Neural crest cell (in vitro differentiated cells): ENCODE results near the gene PRDM8. TPM values are rescaled to one million over a fixed set of nuclear protein-coding genes. Genes with fewer than 3 reads are reported as not detected.

Experiments
- DNase-seq: peaks from one replicate; pipeline ENCODE4 v3.0.0; 2021; ENCODE audit warnings: low read depth, mixed read lengths, low spot score
- H3K27ac Mint-ChIP-seq: one replicate; pipeline ENCODE4 v1.8.0; 2021; ENCODE audit warnings: mild to moderate bottlenecking, mixed read lengths; ENCODE audit not compliant: unreplicated experiment
- H3K27me3 Mint-ChIP-seq: 2 replicates; pipeline ENCODE4 v1.8.0; 2021; ENCODE audit warnings: low read depth, mild to moderate bottlenecking, mixed read lengths
- H3K36me3 Mint-ChIP-seq: 2 replicates; pipeline ENCODE4 v1.8.0; 2021; ENCODE audit warnings: low read depth, mild to moderate bottlenecking, mixed read lengths
- H3K4me1 Mint-ChIP-seq: 2 replicates; pipeline ENCODE4 v1.8.0; 2021; ENCODE audit warnings: mixed read lengths
- H3K4me3 Mint-ChIP-seq: one replicate; pipeline ENCODE4 v1.8.0; 2021; ENCODE audit warnings: mild to moderate bottlenecking, mixed read lengths
- H3K9me3 Mint-ChIP-seq: 2 replicates; pipeline ENCODE4 v1.8.0; 2021; ENCODE audit warnings: mixed read lengths
- CTCF ChIP-seq: fragments of 200-600 bp; sonication (generic); conservative IDR thresholded peaks from 2 replicates; pipeline ENCODE4 v1.5.0; 2021; ENCODE audit warnings: antibody characterized with exemption, mild to moderate bottlenecking
- total RNA-seq: library from RNA; stranded (reverse); gene quantifications from 2 replicates; pipeline ENCODE4 v1.2.1, GENCODE V29; 2021

Gene PRDM8
- total RNA-seq, 1 donor from 2014 or later: 2.6 TPM

GRCh38 chr4:80208610-80209339 is 11.5 kb downstream of the PRDM8 start:
- peaks cover 12% of the 10 kb centered on the region for H3K4me1 Mint-ChIP-seq
- peaks cover 94% of the 10 kb centered on the region for H3K27me3 Mint-ChIP-seq
- no peak for TF ChIP-seq CTCF
- no peak overlapping the region for H3K27ac Mint-ChIP-seq
- H3K9me3 Mint-ChIP-seq: peaks cover 4% of the 10 kb centered on the region
- H3K4me3 Mint-ChIP-seq: no peak overlapping the region
- H3K36me3 Mint-ChIP-seq: peaks cover 4% of the 10 kb centered on the region
- DNase-seq: no peak

- DNase-seq: no peak
- TF ChIP-seq CTCF: no peak
- Mint-ChIP-seq H3K27ac (no peak overlapping the region), H3K4me1 (peaks cover 11% of the 10 kb centered on the region), H3K4me3 (no peak overlapping the region), H3K36me3 (peaks cover 4% of the 10 kb centered on the region), H3K9me3 (peaks cover 4% of the 10 kb centered on the region), H3K27me3 (peaks cover 88% of the 10 kb centered on the region)
Measured at GRCh38 chr4:80209340-80209701, 12.0 kb downstream of the PRDM8 start.

GRCh38 chr4:80210549-80210948 is 13.2 kb downstream of the PRDM8 start:
- peaks cover 5% of the 10 kb centered on the region for H3K4me1 Mint-ChIP-seq
- peaks cover 88% of the 10 kb centered on the region for H3K27me3 Mint-ChIP-seq
- H3K4me3 Mint-ChIP-seq: no peak overlapping the region
- H3K9me3 Mint-ChIP-seq: peaks cover 4% of the 10 kb centered on the region
- H3K36me3 Mint-ChIP-seq: peaks cover 4% of the 10 kb centered on the region
- no peak for TF ChIP-seq CTCF
- no peak overlapping the region for H3K27ac Mint-ChIP-seq
- DNase-seq: no peak

GRCh38 chr4:80213117-80213815 is 16.0 kb downstream of the PRDM8 start:
- no peak for TF ChIP-seq CTCF
- Mint-ChIP-seq H3K4me1 (peaks cover 2% of the 10 kb centered on the region), H3K27me3 (peaks cover 83% of the 10 kb centered on the region), H3K27ac (no peak overlapping the region), H3K36me3 (peaks cover under 1% of the 10 kb centered on the region), H3K4me3 (no peak overlapping the region), H3K9me3 (peaks cover under 1% of the 10 kb centered on the region)
- no peak for DNase-seq

- no peaks in the 10 kb centered on the region for H3K36me3 Mint-ChIP-seq
- no peaks in the 10 kb centered on the region for H3K4me1 Mint-ChIP-seq
- H3K27me3 Mint-ChIP-seq: peaks cover 86% of the 10 kb centered on the region
- no peak overlapping the region for H3K27ac Mint-ChIP-seq
- no peak overlapping the region for H3K4me3 Mint-ChIP-seq
- no peak for DNase-seq
- TF ChIP-seq CTCF: peak; percentile 84
- H3K9me3 Mint-ChIP-seq: no peaks in the 10 kb centered on the region
Measured at GRCh38 chr4:80215449-80216052, 18.2 kb downstream of the PRDM8 start.
